Activated T-cell treated with anti-CD3 and anti-CD28 coated beads, Interleukin-2, amount 50 U/mL, for 1 hour (primary cell): ENCODE results near the gene HAND1.

Source experiments
- DNase-seq: peaks from one replicate; pipeline ENCODE4 v3.0.0-alpha.2; 2020

Gene HAND1

GRCh38 chr5:154449786-154450185, 28.2 kb downstream of the HAND1 start:
- no peak for DNase-seq

DNA sequence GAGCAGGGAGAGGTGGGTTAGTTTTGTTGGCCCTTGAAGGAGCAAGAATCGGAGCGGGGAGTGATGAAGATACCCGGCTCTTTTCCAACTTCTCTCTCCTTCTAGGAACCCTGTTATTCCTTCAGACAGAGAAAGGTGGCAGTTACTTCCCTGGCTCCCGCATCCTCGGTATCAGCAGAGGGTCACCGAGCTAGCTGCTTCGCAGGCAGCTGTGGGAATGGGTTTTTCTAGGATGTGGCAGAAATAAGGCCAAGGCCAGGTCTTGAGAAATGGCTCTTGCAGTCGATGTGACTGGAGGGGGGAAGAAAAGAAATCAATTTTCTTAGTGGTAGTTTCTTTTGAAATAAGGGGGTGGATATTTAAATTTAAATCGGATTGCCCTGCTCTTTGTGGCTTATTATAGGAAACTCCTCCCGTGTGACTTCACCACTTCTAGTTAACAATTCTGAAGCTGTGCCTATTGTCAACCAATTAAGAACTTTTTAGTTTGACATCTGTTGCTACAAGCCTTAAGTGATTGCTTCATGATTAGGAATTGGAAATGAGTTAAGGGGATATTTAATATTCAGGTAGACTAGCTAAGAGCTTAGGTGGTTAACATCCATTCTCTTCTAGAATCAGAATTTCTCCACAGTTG, 30.8 kb downstream of the HAND1 start:
- DNase-seq, result no peak

DNA sequence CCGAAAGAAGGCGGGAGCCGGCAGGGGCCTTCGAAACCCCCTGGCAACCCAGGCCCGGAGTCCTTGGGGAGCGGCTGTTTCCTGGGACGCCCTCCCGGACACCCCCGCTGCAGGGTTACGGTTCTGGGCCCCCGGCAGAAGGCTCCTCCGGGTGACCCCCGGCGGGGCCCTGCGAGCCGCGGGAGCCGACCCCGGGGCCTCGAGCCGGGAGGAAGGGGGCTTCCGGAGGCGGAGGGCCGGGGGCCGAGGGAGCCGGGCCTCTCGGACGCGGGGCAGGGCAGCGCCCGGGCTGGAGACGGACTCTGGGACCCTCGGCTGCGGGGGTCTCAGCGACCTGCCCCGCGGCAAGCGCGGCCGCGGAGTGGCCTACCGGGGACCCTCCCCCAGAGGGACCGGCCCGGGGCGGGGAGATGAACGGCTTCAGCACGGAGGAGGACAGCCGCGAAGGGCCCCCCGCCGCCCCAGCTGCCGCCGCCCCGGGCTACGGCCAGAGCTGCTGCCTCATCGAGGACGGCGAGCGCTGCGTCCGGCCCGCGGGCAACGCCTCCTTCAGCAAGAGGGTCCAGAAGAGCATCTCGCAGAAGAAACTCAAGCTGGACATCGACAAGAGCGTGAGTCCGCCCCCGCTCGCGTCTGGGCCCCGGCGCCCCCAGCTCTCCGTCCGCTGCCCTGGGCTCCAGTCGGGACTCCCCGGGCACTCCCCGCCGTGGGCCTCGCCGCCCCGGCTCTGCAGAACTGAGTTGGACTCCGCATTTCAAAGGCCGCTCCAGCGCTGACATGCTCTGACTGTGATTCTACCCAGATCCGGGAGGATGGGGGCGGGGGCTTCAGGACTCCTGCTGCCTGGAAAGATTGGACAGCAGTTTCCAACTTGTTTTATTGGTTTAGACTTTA, 31.6 kb downstream of the HAND1 start:
- peak; percentile 56 for DNase-seq

DNA sequence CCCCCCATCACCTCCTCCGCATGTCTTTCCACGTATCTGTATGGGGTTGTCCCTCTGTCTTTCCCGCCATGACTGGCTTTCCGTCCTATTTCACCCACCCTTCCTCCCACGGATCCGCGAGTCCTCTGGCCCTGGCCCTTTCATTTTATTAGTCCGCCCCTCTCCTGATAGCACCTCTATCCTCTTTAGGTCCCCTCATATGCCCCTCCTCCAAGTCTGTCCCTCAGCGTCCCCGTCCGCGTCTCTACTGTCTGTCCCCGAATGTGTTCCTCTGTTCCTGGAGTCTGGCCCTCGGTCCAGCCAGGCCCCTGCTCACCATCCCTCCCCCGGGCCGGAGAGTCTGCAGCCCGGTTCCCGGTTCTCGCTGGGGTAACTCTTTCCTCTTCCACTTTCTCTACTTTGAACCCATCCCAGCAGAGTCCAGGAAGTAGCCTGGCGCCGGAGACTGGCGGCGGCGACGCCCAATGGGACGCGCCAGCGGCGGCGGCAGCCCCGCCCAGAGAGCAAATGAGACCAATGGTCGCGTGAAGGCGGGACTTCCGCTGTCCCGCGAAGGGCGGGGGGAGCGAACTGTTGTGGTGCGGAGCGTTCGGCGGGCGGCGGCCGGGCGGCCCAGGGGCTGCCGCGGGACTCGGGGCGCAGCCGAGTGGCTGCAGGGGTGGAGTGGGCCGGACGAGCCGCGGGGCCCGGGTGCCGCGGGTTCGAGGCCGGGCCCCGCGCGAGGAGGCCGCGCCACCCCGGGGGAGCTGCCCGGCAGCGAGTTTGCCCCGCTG, 32.4 kb downstream of the HAND1 start, which contains the start of gene SAP30L:
Gene SAP30L, plus strand, starts transcription at position 576 of the 773 bp plus-strand sequence. CDS start 608 bp downstream, outside the sequence.
- peak; percentile 99 for DNase-seq

DNA sequence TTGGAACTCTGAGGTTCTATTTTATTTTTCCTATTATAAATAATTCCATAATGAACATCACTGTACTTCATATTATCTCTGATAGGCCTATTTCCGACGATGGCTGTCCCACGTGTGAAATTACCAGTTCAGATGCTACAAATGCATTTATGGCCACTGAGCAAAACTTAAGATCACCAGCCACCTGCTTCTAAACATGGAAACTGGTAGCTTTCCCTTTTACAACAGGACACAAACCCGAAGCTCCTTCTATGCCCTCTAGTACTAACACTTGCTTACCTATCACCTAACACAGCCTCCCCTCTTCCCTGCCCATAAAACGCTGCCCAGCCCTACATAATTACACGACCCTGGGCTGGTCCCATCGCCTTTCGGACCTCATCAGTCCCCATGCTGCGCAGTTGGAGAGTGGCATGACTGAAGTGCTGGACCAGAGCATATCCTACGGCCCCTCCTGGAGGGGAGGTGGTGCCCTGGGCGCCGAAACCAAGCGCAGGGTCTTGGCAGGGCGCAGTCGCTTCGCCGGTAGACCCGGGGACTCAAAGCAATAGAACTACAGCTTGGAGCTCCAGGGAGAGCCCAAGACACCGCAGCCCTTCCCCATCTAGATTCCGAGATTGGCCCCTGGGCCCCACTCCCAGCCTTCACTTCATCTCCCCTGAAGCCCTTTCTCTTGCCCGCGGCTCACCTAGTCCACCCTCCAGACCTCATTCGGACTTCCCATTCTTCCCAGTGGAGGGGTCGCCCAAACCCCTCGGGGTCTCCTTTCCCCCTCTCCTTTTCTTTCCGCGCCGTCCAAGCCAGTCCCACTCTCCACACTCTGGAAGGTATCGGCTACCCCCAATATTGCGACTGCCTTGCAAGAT, 33.2 kb downstream of the HAND1 start:
- no peak for DNase-seq

- no peak for DNase-seq
These were observed 35.2 kb downstream of the HAND1 start for GRCh38 chr5:154442801-154443200.

- no peak for DNase-seq
These were observed 37.5 kb downstream of the HAND1 start for GRCh38 chr5:154440540-154440939.

DNA sequence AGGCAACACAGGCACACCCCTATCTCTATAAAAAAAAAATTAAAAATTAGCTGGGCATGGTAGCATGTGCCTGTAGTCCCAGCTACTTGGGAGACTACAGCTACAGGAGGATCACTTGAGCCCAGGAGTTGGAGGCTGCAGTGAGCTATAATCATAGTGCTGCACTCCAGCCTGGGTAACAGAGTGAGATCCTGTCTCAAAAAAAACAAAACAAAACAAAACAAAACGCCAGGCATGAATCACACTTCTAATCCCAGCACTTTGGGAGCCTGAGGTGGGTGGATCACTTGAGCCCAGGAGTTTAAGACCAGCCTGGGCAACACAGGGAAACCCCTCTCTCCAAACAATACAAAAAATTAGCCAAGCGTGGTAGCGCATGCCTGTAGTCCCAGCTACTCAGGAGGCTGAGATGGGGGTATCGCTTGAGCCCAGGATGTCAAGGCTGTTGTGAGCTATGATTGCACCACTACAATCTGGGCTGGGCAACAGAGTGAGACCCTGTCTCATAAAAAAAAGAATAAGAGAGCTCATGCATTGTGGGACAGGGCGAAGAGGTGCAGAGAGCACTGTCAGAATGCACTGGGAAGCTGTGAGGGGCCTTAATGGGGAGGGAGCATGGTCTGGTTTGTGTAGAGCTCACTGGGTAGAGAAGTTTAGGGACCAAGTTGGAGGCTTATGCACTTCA, 40.6 kb downstream of the HAND1 start:
- no peak for DNase-seq

DNA sequence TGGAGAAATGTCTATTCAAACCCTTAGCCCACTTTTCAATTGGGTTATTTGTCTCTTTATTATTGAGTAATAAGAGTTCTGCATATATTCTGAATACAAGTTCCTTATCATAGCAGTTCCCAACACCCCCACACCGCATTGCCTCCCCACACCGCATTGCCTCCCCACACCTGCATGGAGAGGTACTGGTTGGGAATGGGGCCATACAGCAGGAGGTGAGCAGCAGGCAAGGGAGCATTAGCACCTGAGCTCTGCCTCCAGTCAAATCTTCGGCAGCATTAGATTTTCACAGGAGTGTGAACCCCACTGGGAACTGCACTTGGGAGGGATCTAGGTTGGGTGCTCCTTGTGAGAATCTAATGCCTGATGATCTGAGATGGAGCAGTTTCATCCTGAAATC, 42.8 kb downstream of the HAND1 start:
- DNase-seq, result no peak

- no peak for DNase-seq
These were observed 46.9 kb downstream of the HAND1 start for GRCh38 chr5:154430961-154431630.

DNA sequence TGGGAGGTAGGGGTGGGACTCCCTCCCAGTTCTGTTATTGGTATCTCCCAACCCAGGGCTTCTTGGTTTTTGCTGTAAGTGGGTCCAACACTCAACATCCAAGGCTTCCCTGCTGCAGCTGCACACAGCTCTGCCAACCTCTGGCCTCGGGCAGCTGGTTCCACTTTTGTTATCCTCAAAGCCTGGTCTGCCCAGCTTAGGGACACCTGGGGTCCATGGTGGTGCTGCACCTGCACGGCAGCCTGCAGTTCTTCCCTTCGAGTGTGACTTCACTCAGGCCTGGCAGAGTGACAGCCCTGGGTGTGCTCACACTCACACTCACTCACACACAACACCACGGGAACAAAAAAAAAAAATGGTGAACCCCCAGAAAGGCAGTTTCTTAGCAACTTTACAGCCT, 47.6 kb downstream of the HAND1 start:
- no peak for DNase-seq

GRCh38 chr5:154429341-154429740, 48.7 kb downstream of the HAND1 start:
- no peak for DNase-seq

- DNase-seq, result no peak
These were observed 49.8 kb downstream of the HAND1 start for GRCh38 chr5:154428208-154428607.
